K562 (cell line): ENCODE data around the gene FADS1. TPM values are rescaled to one million over a fixed set of nuclear protein-coding genes. Genes with fewer than 3 reads are reported as not detected.

ENCODE experiments used
- ATAC-seq: fragments of 200-7000 bp; cut with Tn5 transposase; 3 replicates; pipeline ENCODE4 v1.9.1; 2020; ENCODE audit warnings: moderate library complexity
- BruUV-seq: library from RNA; stranded (reverse); fragments of 400-500 nt; replicated peaks from 2 replicates; lab custom pipeline; 2021; lab: Mats Ljungman, UMichigan
- CTCF ChIA-PET: fragments of 300-600 bp; formaldehyde crosslinking; extraction: SDS; loops from one replicate; lab custom pipeline; 2021; ENCODE audit warnings: low intra/inter-chr PET ratio; lab: Yijun Ruan, JAX
- POLR2A ChIA-PET: fragments of 300-600, 350-650 bp; sonication (Branson Sonifier 250); formaldehyde crosslinking; extraction: SDS; loops from one replicate; lab custom pipeline; 2021; ENCODE audit warnings: antibody characterized with exemption, inconsistent platforms; lab: Yijun Ruan, JAX
- DNase-seq, 4 experiments: peaks; one replicate each; pipeline versions ENCODE4 v3.0.0 to v3.0.0-alpha.2; 2011 to 2018; ENCODE audit warnings: low spot score in 3 of 4, mixed read lengths in 3 of 4; ENCODE audit errors: extremely low read depth in 1 of 4
- FAIRE-seq: peaks from 2 replicates; lab custom pipeline; 2011; peaks lifted over from hg19 to GRCh38; lab: Jason Lieb, UNC
- H2AFZ ChIP-seq: 2 replicates; pipeline ENCODE4 v1.6.0; 2011; ENCODE audit warnings: low read depth, low read length, control low read depth, inconsistent platforms
- H3K27ac ChIP-seq: fragments of 200-600 bp; 3 replicates; pipeline ENCODE4 v1.8.0; 2011; ENCODE audit warnings: low read depth, mild to moderate bottlenecking, control low read depth, inconsistent platforms, low read length, moderate library complexity, mixed read lengths; ENCODE audit errors: extremely low read depth
- H3K27me3 ChIP-seq, 2 experiments: fragments of 300-600 bp in 1 of 2; 2 replicates in 1 of 2; 3 replicates in 1 of 2; pipeline versions ENCODE4 v1.6.0 to v1.8.0; 2011; ENCODE audit warnings: inconsistent platforms in 2 of 2, low read length in 2 of 2, mild to moderate bottlenecking in 1 of 2, mixed read lengths in 1 of 2, moderate library complexity in 1 of 2; ENCODE audit not compliant: control insufficient read depth in 2 of 2, insufficient read depth in 2 of 2
- H3K36me3 ChIP-seq: fragments of 300-600 bp; 3 replicates; pipeline ENCODE4 v1.8.0; 2011; ENCODE audit warnings: mild to moderate bottlenecking, low read length, inconsistent platforms; ENCODE audit not compliant: control insufficient read depth, insufficient read depth
- H3K4me1 ChIP-seq, 2 experiments: fragments of 200-600 bp in 1 of 2; replicated peaks in 1 of 2; 2 replicates in 1 of 2; 3 replicates in 1 of 2; pipeline versions ENCODE4 v1.5.1 to v1.8.0; 2011; ENCODE audit warnings: inconsistent platforms in 2 of 2, low read length in 2 of 2, mild to moderate bottlenecking in 1 of 2, mixed read lengths in 1 of 2, moderate library complexity in 1 of 2; ENCODE audit not compliant: control insufficient read depth in 2 of 2, insufficient read depth in 2 of 2
- H3K4me2 ChIP-seq: 2 replicates; pipeline ENCODE4 v1.6.1; 2011; ENCODE audit warnings: low read length, control low read depth, inconsistent platforms, mixed read lengths; ENCODE audit not compliant: insufficient read depth
- H3K4me3 ChIP-seq: fragments of 200-600 bp; sonication (generic), shearing (Covaris generic); 2 replicates; pipeline ENCODE4 v1.5.1; 2016; ENCODE audit warnings: control low read depth, inconsistent platforms
- H3K79me2 ChIP-seq: fragments of 200-600 bp; 3 replicates; pipeline ENCODE4 v1.8.0; 2011; ENCODE audit warnings: low read length, inconsistent platforms; ENCODE audit not compliant: control insufficient read depth, insufficient read depth
- H3K9ac ChIP-seq, 2 experiments: 2 replicates each; pipeline versions ENCODE4 v1.6.0 to v1.6.1; 2011; ENCODE audit warnings: low read depth in 2 of 2, low read length in 2 of 2, control low read depth in 1 of 2, inconsistent platforms in 1 of 2, mild to moderate bottlenecking in 1 of 2, mixed read lengths in 1 of 2; ENCODE audit not compliant: insufficient read depth in 1 of 2
- H3K9me1 ChIP-seq: one replicate; pipeline ENCODE4 v1.6.0; 2011; ENCODE audit warnings: inconsistent platforms, mild to moderate bottlenecking, low read length, moderate library complexity; ENCODE audit not compliant: control insufficient read depth, insufficient read depth
- H3K9me3 ChIP-seq: replicated peaks from 2 replicates; pipeline ENCODE4 v1.5.1; 2011; ENCODE audit warnings: low read depth, low read length, inconsistent platforms; ENCODE audit not compliant: control insufficient read depth, insufficient read depth
- H4K20me1 ChIP-seq: replicated peaks from 2 replicates; pipeline ENCODE4 v1.6.1; 2011; ENCODE audit warnings: low read length, inconsistent platforms, mixed read lengths; ENCODE audit not compliant: control insufficient read depth, insufficient read depth
- ARNT ChIP-seq, 2 experiments: fragments of 450-650 bp; IDR thresholded peaks; 2 replicates each; pipeline ENCODE4 v1.6.1; 2016; ENCODE audit warnings: mild to moderate bottlenecking in 1 of 2
- FOXM1 ChIP-seq, 2 experiments: fragments of 450-650 bp in 1 of 2; sonication (generic) in 1 of 2; formaldehyde crosslinking in 1 of 2; IDR thresholded peaks; 2 replicates each; pipeline versions ENCODE4 v1.6.1 to v1.9.0; 2017 to 2022; ENCODE audit warnings: low read depth in 2 of 2, mild to moderate bottlenecking in 2 of 2, missing genetic modification reagents in 1 of 2, moderate library complexity in 1 of 2
- KLF13 ChIP-seq: fragments of 450-650 bp; IDR thresholded peaks from 2 replicates; pipeline ENCODE4 v1.6.1; 2016; ENCODE audit warnings: missing genetic modification characterization, low read depth, mild to moderate bottlenecking, missing compliant biosample characterization, moderate library complexity, borderline replicate concordance
- TOE1 ChIP-seq, 2 experiments: fragments of 450-650 bp in 1 of 2; sonication (generic) in 1 of 2; formaldehyde crosslinking in 1 of 2; IDR thresholded peaks; 2 replicates each; pipeline versions ENCODE4 v1.7.1 to v1.8.0; 2016 to 2022; ENCODE audit warnings: borderline replicate concordance in 2 of 2, mild to moderate bottlenecking in 2 of 2, antibody characterized with exemption in 1 of 2, inconsistent platforms in 1 of 2, low read depth in 1 of 2, missing genetic modification reagents in 1 of 2, moderate library complexity in 1 of 2
- ZNF589 ChIP-seq: fragments of 200-800 bp; sonication (Bioruptor generic); IDR thresholded peaks from 2 replicates; pipeline ENCODE4 v1.6.1; 2016; ENCODE audit warnings: low read depth, missing genetic modification characterization, missing compliant biosample characterization
- ZNF76 ChIP-seq: fragments of 250-450 bp; sonication (Bioruptor Pico); IDR thresholded peaks from 2 replicates; pipeline ENCODE4 v1.4.0; 2020; ENCODE audit warnings: mild to moderate bottlenecking, moderate library complexity, borderline replicate concordance
- WGBS: fragments of 100-300 bp; shearing (Covaris generic); methylation state at CpG from one replicate; pipeline ENCODE4 v1.1.6; 2016; ENCODE audit warnings: low coverage, mixed read lengths; ENCODE audit not compliant: insufficient coverage; ENCODE audit errors: missing lambda C conversion rate; 5-methylcytosine and 5-hydroxymethylcytosine counted together
- in situ Hi-C: fragments of 300-500 bp; cut with MboI; formaldehyde crosslinking; loops from 4 replicates; pipeline ENCODE4 v1.15.0; 2018; ENCODE audit warnings: inconsistent platforms, mixed read lengths
- intact Hi-C: fragments of 100-400 bp; cut with micrococcal nuclease; formaldehyde crosslinking; loops from 2 replicates; pipeline ENCODE4 v1.14.2; 2022
- polyA plus RNA-seq, 8 experiments: library from polyadenylated mRNA; depleted of rRNA in 4 of 8; stranded (reverse) in 5 of 8; unstranded in 3 of 8; fragments of >200 nt; fragmentation: Nextera tagmentation in 2 of 8; fragmentation: Illumina TruSeq in 1 of 8; extraction: Ambion mirVana in 2 of 8; extraction: Trizol in 1 of 8; gene quantifications; 2 replicates each; pipeline versions ENCODE4 v1.2.1 to v1.2.3, GENCODE V29; 2011 to 2014; ENCODE audit warnings: inconsistent platforms in 1 of 8, missing spikeins in 1 of 8
- total RNA-seq, 7 experiments: library from RNA; depleted of rRNA in 6 of 7; stranded (reverse); fragments of >200 nt in 6 of 7; fragmentation: Illumina TruSeq in 2 of 7; extraction: Trizol in 2 of 7; gene quantifications; 2 replicates each; pipeline versions ENCODE4 v1.2.1 to v1.2.3, GENCODE V29; 2011 to 2021; ENCODE audit warnings: low replicate concordance in 1 of 7
- TF ChIP-seq, protein P1 (sequence below): sonication (generic); formaldehyde crosslinking; IDR thresholded peaks from 2 replicates; pipeline ENCODE4 v1.8.0; 2022; ENCODE audit warnings: mild to moderate bottlenecking, missing genetic modification reagents
- TF ChIP-seq, protein P2 (sequence below): fragments of 450-650 bp; IDR thresholded peaks from 2 replicates; pipeline ENCODE4 v1.7.1; 2018; ENCODE audit warnings: mild to moderate bottlenecking, low read depth; ENCODE audit not compliant: partially characterized antibody

Gene FADS1
- total and polyA plus RNA-seq, 9 of the 15 experiments (the other 6 are each of a cell fraction or from before 2014, with no cell fraction given), result 110 to 864 (median 364) TPM

DNA sequence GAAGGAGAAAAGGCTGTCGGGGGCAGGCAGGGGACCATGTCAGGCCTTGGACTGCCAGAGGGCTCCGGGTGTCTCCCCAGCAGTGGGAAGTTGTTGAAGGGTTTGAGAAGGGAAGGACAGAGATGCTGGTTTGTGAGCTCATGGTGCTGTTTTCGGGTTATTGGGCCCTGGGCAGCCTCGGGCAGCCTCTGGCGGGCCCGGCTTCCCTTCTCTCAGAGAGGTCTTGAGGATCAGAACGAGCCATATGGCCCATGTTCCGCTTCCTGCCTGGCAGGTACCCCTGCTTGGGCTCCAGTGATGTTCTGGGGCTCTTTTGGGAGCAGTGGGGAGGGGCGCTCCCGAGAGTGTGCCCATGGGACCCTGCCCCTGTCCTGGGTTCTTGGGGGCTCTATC lies 54.6 kb downstream of the FADS1 start (continued):
- TF ChIP-seq, protein P1, sequence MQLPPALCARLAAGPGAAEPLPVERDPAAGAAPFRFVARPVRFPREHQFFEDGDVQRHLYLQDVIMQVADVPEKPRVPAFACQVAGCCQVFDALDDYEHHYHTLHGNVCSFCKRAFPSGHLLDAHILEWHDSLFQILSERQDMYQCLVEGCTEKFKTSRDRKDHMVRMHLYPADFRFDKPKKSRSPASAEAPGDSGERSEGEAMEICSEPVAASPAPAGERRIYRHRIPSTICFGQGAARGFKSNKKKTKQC (CRISPR knock-in tag), result no peak
- TF ChIP-seq ZNF589 (CRISPR knock-in tag), result no peak
- TF ChIP-seq TOE1 (IDR thresholded peaks at IDR 0.05; ENCODE audit: borderline replicate concordance), result no peak
- no peak for TF ChIP-seq TOE1 (CRISPR knock-in tag; IDR thresholded peaks at IDR 0.05; ENCODE audit: borderline replicate concordance, low read depth)
- TF ChIP-seq, all 486 proteins: peak for 0

DNA sequence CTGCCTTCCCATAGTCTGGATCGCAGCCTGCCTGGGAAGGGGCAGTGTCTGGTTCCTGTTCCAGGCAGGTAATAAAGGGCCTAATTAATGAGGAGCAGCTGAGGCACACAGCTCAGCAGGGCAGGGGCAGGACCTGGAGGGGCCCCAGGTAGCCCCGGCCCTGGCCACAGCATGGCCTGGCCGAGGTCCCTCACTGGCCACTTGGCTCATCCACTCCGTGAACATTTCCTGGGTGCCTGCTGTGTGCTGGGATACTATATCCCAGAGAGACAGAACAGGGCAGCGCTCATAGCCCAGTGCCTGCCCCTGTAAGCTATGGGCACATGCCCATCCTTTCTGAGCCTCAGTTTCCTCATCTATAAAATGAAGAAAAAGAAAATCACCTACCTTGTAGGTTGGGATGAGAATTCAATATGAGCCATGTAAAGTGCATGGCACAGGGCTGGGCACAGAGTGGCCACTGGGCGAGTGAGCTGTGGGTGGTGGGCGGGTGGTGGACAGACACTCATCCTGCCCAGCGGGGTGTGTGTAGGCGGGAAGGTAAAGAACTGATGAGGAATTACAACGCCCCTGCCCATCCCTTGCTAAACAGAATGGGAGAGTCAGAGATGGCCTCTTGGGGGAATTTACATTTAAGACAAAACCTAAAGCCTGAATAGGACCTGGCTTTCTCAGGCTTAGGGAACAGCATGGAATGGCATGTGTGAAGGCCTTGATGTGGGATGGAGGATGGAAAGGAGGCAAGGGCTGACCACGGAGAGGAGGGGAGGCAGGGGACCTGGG lies 55.2 kb downstream of the FADS1 start:
- ATAC-seq, result no peak
- intact Hi-C loops, result no loop called here
- Histone ChIP-seq H3K9ac (peak overlapping the region in 1 of 2 experiments; percentile 50; a peak in 1 of 4 replicates), H3K9me3 (no peaks in the 10 kb centered on the region), H3K4me2 (no peak overlapping the region), H3K27me3 (no peaks in the 10 kb centered on the region), H3K4me1 (peaks cover 19 to 74% of the 10 kb centered on the region in 2 experiments; a peak in 4 of 5 replicates), H3K27ac (no peak overlapping the region), H2AFZ (no peak overlapping the region), H3K36me3 (0 out of 3 replicates have a peak, but pooled peaks cover 3% of the 10 kb centered on the region), H3K4me3 (no peak overlapping the region), H3K9me1 (no peaks in the 10 kb centered on the region), H3K79me2 (peaks cover 17% of the 10 kb centered on the region; the same call in 1 of the 3 replicates), H4K20me1 (0 out of 2 replicates have a peak, but pooled peaks cover 6% of the 10 kb centered on the region)
- WGBS, result 65% methylated on average over 11 of the region's 11 CpGs
- FAIRE-seq, result no peak
- ChIA-PET POLR2A (interaction anchor here (1.2 kb wide), 1 partner anchor 12 kb away, joined by 4 read pairs; no protein-coding TSS in a partner anchor), CTCF (no interaction called here)
- in situ Hi-C loops, result no loop called here
- DNase-seq, result no peak
- TF ChIP-seq FOXM1 (IDR thresholded peaks at IDR 0.05; ENCODE audit: low read depth) (no peak), FOXM1 (CRISPR knock-in tag; IDR thresholded peaks at IDR 0.05; ENCODE audit: low read depth) (no peak), ARNT (IDR thresholded peaks at IDR 0.05) (no peak), KLF13 (tag) (no peak), ZNF76 (CRISPR knock-in tag) (no peak)
- TF ChIP-seq, protein P2, sequence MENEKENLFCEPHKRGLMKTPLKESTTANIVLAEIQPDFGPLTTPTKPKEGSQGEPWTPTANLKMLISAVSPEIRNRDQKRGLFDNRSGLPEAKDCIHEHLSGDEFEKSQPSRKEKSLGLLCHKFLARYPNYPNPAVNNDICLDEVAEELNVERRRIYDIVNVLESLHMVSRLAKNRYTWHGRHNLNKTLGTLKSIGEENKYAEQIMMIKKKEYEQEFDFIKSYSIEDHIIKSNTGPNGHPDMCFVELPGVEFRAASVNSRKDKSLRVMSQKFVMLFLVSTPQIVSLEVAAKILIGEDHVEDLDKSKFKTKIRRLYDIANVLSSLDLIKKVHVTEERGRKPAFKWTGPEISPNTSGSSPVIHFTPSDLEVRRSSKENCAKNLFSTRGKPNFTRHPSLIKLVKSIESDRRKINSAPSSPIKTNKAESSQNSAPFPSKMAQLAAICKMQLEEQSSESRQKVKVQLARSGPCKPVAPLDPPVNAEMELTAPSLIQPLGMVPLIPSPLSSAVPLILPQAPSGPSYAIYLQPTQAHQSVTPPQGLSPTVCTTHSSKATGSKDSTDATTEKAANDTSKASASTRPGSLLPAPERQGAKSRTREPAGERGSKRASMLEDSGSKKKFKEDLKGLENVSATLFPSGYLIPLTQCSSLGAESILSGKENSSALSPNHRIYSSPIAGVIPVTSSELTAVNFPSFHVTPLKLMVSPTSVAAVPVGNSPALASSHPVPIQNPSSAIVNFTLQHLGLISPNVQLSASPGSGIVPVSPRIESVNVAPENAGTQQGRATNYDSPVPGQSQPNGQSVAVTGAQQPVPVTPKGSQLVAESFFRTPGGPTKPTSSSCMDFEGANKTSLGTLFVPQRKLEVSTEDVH, result no peak
- no TSS peak for BruUV-seq
